Measurements from ENCODE around the gene FIGN. TPM values are rescaled to one million over a fixed set of nuclear protein-coding genes. Genes with fewer than 3 reads are reported as not detected.

FIGN gene
- total RNA-seq, 1 experiment from 2014 or later, result 14.6 TPM

GRCh38 chr2:163564236-163564635, 171.6 kb downstream of the FIGN start:
- Mint-ChIP-seq H3K9me3 (no peaks in the 10 kb centered on the region), H3K36me3 (ENCODE audit: insufficient read depth in 1 of 3, low read depth in 3 of 3) (no peaks in the 10 kb centered on the region), H3K4me1 (no peaks in the 10 kb centered on the region), H3K27me3 (ENCODE audit: low read depth) (no peaks in the 10 kb centered on the region), H3K27ac (no peak overlapping the region), H3K4me3 (no peak overlapping the region)
- Histone ChIP-seq H3T11ph (ENCODE audit: low read length) (no peak overlapping the region), H2AFZ (ENCODE audit: low read length) (no peak overlapping the region), H3K9ac (ENCODE audit: extremely low read depth, insufficient read length, low read length) (no peak overlapping the region), H2BK5ac (ENCODE audit: insufficient read length, low read length) (no peak overlapping the region), H4K91ac (ENCODE audit: insufficient read length, low read depth, low read length) (no peak overlapping the region), H4K20me1 (ENCODE audit: control insufficient read depth, insufficient read depth, insufficient read length) (no peaks in the 10 kb centered on the region), H3K4ac (ENCODE audit: low read depth, low read length) (no peak overlapping the region), H3K14ac (ENCODE audit: insufficient read depth, low read length) (no peak overlapping the region), H3K9me3 (ENCODE audit: control insufficient read depth, low read depth, low read length) (no peaks in the 10 kb centered on the region), H3K23ac (ENCODE audit: insufficient read length, low read depth, low read length) (no peak overlapping the region), H3K4me1 (ENCODE audit: insufficient read depth, low read length) (no peaks in the 10 kb centered on the region), H2BK15ac (ENCODE audit: low read depth, low read length) (no peak overlapping the region), H2AK5ac (ENCODE audit: insufficient read length, low read length) (no peak overlapping the region), H2BK12ac (ENCODE audit: insufficient read length, low read depth, low read length) (no peak overlapping the region), H4K8ac (replicated peaks; ENCODE audit: insufficient read length, low read depth, low read length) (no peak overlapping the region), H3K79me1 (ENCODE audit: insufficient read depth, low read depth, low read length, poor library complexity, severe bottlenecking) (no peaks in the 10 kb centered on the region), H3K4me2 (ENCODE audit: insufficient read depth, insufficient read length, low read length) (no peak overlapping the region), H2BK120ac (ENCODE audit: low read depth, low read length, poor library complexity, severe bottlenecking) (no peak overlapping the region), H3K27me3 (ENCODE audit: insufficient read depth, low read length) (no peaks in the 10 kb centered on the region), H2BK20ac (ENCODE audit: low read depth, low read length, poor library complexity, severe bottlenecking) (no peak overlapping the region), H3K79me2 (ENCODE audit: insufficient read depth, low read length) (no peaks in the 10 kb centered on the region), H3K18ac (ENCODE audit: insufficient read length, low read depth, low read length) (no peak overlapping the region), H3K56ac (ENCODE audit: insufficient read length, low read depth, low read length) (no peak overlapping the region), H4K5ac (ENCODE audit: insufficient read length, low read depth, low read length) (no peak overlapping the region), H3K27ac (ENCODE audit: insufficient read length, low read depth, low read length) (no peak overlapping the region), H3K23me2 (ENCODE audit: insufficient read length, low read depth, low read length, poor library complexity, severe bottlenecking) (no peaks in the 10 kb centered on the region)
- TF ChIP-seq, protein P1, sequence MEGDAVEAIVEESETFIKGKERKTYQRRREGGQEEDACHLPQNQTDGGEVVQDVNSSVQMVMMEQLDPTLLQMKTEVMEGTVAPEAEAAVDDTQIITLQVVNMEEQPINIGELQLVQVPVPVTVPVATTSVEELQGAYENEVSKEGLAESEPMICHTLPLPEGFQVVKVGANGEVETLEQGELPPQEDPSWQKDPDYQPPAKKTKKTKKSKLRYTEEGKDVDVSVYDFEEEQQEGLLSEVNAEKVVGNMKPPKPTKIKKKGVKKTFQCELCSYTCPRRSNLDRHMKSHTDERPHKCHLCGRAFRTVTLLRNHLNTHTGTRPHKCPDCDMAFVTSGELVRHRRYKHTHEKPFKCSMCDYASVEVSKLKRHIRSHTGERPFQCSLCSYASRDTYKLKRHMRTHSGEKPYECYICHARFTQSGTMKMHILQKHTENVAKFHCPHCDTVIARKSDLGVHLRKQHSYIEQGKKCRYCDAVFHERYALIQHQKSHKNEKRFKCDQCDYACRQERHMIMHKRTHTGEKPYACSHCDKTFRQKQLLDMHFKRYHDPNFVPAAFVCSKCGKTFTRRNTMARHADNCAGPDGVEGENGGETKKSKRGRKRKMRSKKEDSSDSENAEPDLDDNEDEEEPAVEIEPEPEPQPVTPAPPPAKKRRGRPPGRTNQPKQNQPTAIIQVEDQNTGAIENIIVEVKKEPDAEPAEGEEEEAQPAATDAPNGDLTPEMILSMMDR (conservative IDR thresholded peaks at IDR 0.05), result no peak
- DNase-seq, result no peak

Measured in H9 (cell line).